K562 (cell line): Measurements from ENCODE around the gene KPRP. TPM values are rescaled to one million over a fixed set of nuclear protein-coding genes. Genes with fewer than 3 reads are reported as not detected.

Source experiments
- ATAC-seq: fragments of 200-7000 bp; cut with Tn5 transposase; 3 replicates; pipeline ENCODE4 v1.9.1; 2020; ENCODE audit warnings: moderate library complexity
- BruUV-seq: library from RNA; stranded (reverse); fragments of 400-500 nt; replicated peaks from 2 replicates; lab custom pipeline; 2021; lab: Mats Ljungman, UMichigan
- CTCF ChIA-PET: fragments of 300-600 bp; formaldehyde crosslinking; extraction: SDS; loops from one replicate; lab custom pipeline; 2021; ENCODE audit warnings: low intra/inter-chr PET ratio; lab: Yijun Ruan, JAX
- POLR2A ChIA-PET: fragments of 300-600, 350-650 bp; sonication (Branson Sonifier 250); formaldehyde crosslinking; extraction: SDS; loops from one replicate; lab custom pipeline; 2021; ENCODE audit warnings: antibody characterized with exemption, inconsistent platforms; lab: Yijun Ruan, JAX
- DNase-seq, 4 experiments: peaks; one replicate each; pipeline versions ENCODE4 v3.0.0 to v3.0.0-alpha.2; 2011 to 2018; ENCODE audit warnings: low spot score in 3 of 4, mixed read lengths in 3 of 4; ENCODE audit errors: extremely low read depth in 1 of 4
- FAIRE-seq: peaks from 2 replicates; lab custom pipeline; 2011; peaks lifted over from hg19 to GRCh38; lab: Jason Lieb, UNC
- H2AFZ ChIP-seq: 2 replicates; pipeline ENCODE4 v1.6.0; 2011; ENCODE audit warnings: low read depth, low read length, control low read depth, inconsistent platforms
- H3K27ac ChIP-seq: fragments of 200-600 bp; 3 replicates; pipeline ENCODE4 v1.8.0; 2011; ENCODE audit warnings: low read depth, mild to moderate bottlenecking, control low read depth, inconsistent platforms, low read length, moderate library complexity, mixed read lengths; ENCODE audit errors: extremely low read depth
- H3K27me3 ChIP-seq, 2 experiments: fragments of 300-600 bp in 1 of 2; 2 replicates in 1 of 2; 3 replicates in 1 of 2; pipeline versions ENCODE4 v1.6.0 to v1.8.0; 2011; ENCODE audit warnings: inconsistent platforms in 2 of 2, low read length in 2 of 2, mild to moderate bottlenecking in 1 of 2, mixed read lengths in 1 of 2, moderate library complexity in 1 of 2; ENCODE audit not compliant: control insufficient read depth in 2 of 2, insufficient read depth in 2 of 2
- H3K36me3 ChIP-seq: fragments of 300-600 bp; 3 replicates; pipeline ENCODE4 v1.8.0; 2011; ENCODE audit warnings: mild to moderate bottlenecking, low read length, inconsistent platforms; ENCODE audit not compliant: control insufficient read depth, insufficient read depth
- H3K4me1 ChIP-seq, 2 experiments: fragments of 200-600 bp in 1 of 2; replicated peaks in 1 of 2; 2 replicates in 1 of 2; 3 replicates in 1 of 2; pipeline versions ENCODE4 v1.5.1 to v1.8.0; 2011; ENCODE audit warnings: inconsistent platforms in 2 of 2, low read length in 2 of 2, mild to moderate bottlenecking in 1 of 2, mixed read lengths in 1 of 2, moderate library complexity in 1 of 2; ENCODE audit not compliant: control insufficient read depth in 2 of 2, insufficient read depth in 2 of 2
- H3K4me2 ChIP-seq: 2 replicates; pipeline ENCODE4 v1.6.1; 2011; ENCODE audit warnings: low read length, control low read depth, inconsistent platforms, mixed read lengths; ENCODE audit not compliant: insufficient read depth
- H3K4me3 ChIP-seq: fragments of 200-600 bp; sonication (generic), shearing (Covaris generic); 2 replicates; pipeline ENCODE4 v1.5.1; 2016; ENCODE audit warnings: control low read depth, inconsistent platforms
- H3K79me2 ChIP-seq: fragments of 200-600 bp; 3 replicates; pipeline ENCODE4 v1.8.0; 2011; ENCODE audit warnings: low read length, inconsistent platforms; ENCODE audit not compliant: control insufficient read depth, insufficient read depth
- H3K9ac ChIP-seq, 2 experiments: 2 replicates each; pipeline versions ENCODE4 v1.6.0 to v1.6.1; 2011; ENCODE audit warnings: low read depth in 2 of 2, low read length in 2 of 2, control low read depth in 1 of 2, inconsistent platforms in 1 of 2, mild to moderate bottlenecking in 1 of 2, mixed read lengths in 1 of 2; ENCODE audit not compliant: insufficient read depth in 1 of 2
- H3K9me1 ChIP-seq: one replicate; pipeline ENCODE4 v1.6.0; 2011; ENCODE audit warnings: inconsistent platforms, mild to moderate bottlenecking, low read length, moderate library complexity; ENCODE audit not compliant: control insufficient read depth, insufficient read depth
- H3K9me3 ChIP-seq: replicated peaks from 2 replicates; pipeline ENCODE4 v1.5.1; 2011; ENCODE audit warnings: low read depth, low read length, inconsistent platforms; ENCODE audit not compliant: control insufficient read depth, insufficient read depth
- H4K20me1 ChIP-seq: replicated peaks from 2 replicates; pipeline ENCODE4 v1.6.1; 2011; ENCODE audit warnings: low read length, inconsistent platforms, mixed read lengths; ENCODE audit not compliant: control insufficient read depth, insufficient read depth
- GATAD2A ChIP-seq: fragments of 450-650 bp; IDR thresholded peaks from 2 replicates; pipeline ENCODE4 v1.6.1; 2017
- HDAC6 ChIP-seq: IDR thresholded peaks from 2 replicates; pipeline ENCODE4 v1.6.1; 2012; ENCODE audit warnings: low read depth, mild to moderate bottlenecking, control low read depth, inconsistent platforms, low read length, moderate library complexity
- HNRNPUL1 ChIP-seq: fragments of 200-400 bp; formaldehyde crosslinking; IDR thresholded peaks from 2 replicates; pipeline ENCODE4 v1.6.1; 2017; ENCODE audit warnings: low read length
- NCOR1 ChIP-seq: fragments of 450-650 bp; IDR thresholded peaks from 2 replicates; pipeline ENCODE4 v1.6.1; 2016; ENCODE audit warnings: mild to moderate bottlenecking, moderate library complexity
- SMAD1 ChIP-seq: fragments of 150-350 bp; IDR thresholded peaks from 2 replicates; pipeline ENCODE4 v1.6.1; 2014; ENCODE audit warnings: low read length, low read depth; ENCODE audit not compliant: partially characterized antibody
- SMAD3 ChIP-seq: fragments of 450-650 bp; formaldehyde crosslinking; conservative IDR thresholded peaks from 2 replicates; pipeline ENCODE4 v1.4.0; 2020; ENCODE audit warnings: mild to moderate bottlenecking
- SRF ChIP-seq, 2 experiments: fragments of 250-450, 450-650 bp in 1 of 2; sonication (Bioruptor Pico) in 1 of 2; sonication (generic) in 1 of 2; formaldehyde crosslinking; IDR thresholded peaks; 2 replicates each; pipeline versions ENCODE4 v1.5.0 to v1.5.1; 2020 to 2022; ENCODE audit warnings: mild to moderate bottlenecking in 1 of 2, missing genetic modification reagents in 1 of 2
- TEAD1 ChIP-seq, 2 experiments: fragments of 450-650 bp in 1 of 2; sonication (generic) in 1 of 2; formaldehyde crosslinking; IDR thresholded peaks; 2 replicates each; pipeline versions ENCODE4 v1.4.0 to v1.8.0; 2020 to 2022; ENCODE audit warnings: mild to moderate bottlenecking in 2 of 2, missing genetic modification reagents in 1 of 2
- ZNF217 ChIP-seq: sonication (generic); formaldehyde crosslinking; IDR thresholded peaks from 2 replicates; pipeline ENCODE4 v1.8.0; 2022; ENCODE audit warnings: mild to moderate bottlenecking, missing genetic modification reagents
- ZNF408 ChIP-seq: fragments of 250-450 bp; sonication (Bioruptor Pico); IDR thresholded peaks from 2 replicates; pipeline ENCODE4 v1.4.0; 2020; ENCODE audit warnings: low read depth, mild to moderate bottlenecking, moderate library complexity
- in situ Hi-C: fragments of 300-500 bp; cut with MboI; formaldehyde crosslinking; loops from 4 replicates; pipeline ENCODE4 v1.15.0; 2018; ENCODE audit warnings: inconsistent platforms, mixed read lengths
- intact Hi-C: fragments of 100-400 bp; cut with micrococcal nuclease; formaldehyde crosslinking; loops from 2 replicates; pipeline ENCODE4 v1.14.2; 2022
- polyA plus RNA-seq, 8 experiments: library from polyadenylated mRNA; depleted of rRNA in 4 of 8; stranded (reverse) in 5 of 8; unstranded in 3 of 8; fragments of >200 nt; fragmentation: Nextera tagmentation in 2 of 8; fragmentation: Illumina TruSeq in 1 of 8; extraction: Ambion mirVana in 2 of 8; extraction: Trizol in 1 of 8; gene quantifications; 2 replicates each; pipeline versions ENCODE4 v1.2.1 to v1.2.3, GENCODE V29; 2011 to 2014; ENCODE audit warnings: inconsistent platforms in 1 of 8, missing spikeins in 1 of 8
- total RNA-seq, 7 experiments: library from RNA; depleted of rRNA in 6 of 7; stranded (reverse); fragments of >200 nt in 6 of 7; fragmentation: Illumina TruSeq in 2 of 7; extraction: Trizol in 2 of 7; gene quantifications; 2 replicates each; pipeline versions ENCODE4 v1.2.1 to v1.2.3, GENCODE V29; 2011 to 2021; ENCODE audit warnings: low replicate concordance in 1 of 7
- TF ChIP-seq, protein P1 (sequence below): fragments of 250-450 bp; sonication (Bioruptor Pico); IDR thresholded peaks from 2 replicates; pipeline ENCODE4 v1.8.0; 2022; ENCODE audit warnings: moderate library complexity, mild to moderate bottlenecking, inconsistent platforms
- TF ChIP-seq, protein P2 (sequence below): fragments of 250-450 bp; sonication (Bioruptor Pico); IDR thresholded peaks from 2 replicates; pipeline ENCODE4 v1.9.0; 2021; ENCODE audit warnings: mild to moderate bottlenecking

The KPRP gene
- total and polyA plus RNA-seq, 9 of the 15 experiments (the other 6 are each of a cell fraction or from before 2014, with no cell fraction given) = not detected

DNA sequence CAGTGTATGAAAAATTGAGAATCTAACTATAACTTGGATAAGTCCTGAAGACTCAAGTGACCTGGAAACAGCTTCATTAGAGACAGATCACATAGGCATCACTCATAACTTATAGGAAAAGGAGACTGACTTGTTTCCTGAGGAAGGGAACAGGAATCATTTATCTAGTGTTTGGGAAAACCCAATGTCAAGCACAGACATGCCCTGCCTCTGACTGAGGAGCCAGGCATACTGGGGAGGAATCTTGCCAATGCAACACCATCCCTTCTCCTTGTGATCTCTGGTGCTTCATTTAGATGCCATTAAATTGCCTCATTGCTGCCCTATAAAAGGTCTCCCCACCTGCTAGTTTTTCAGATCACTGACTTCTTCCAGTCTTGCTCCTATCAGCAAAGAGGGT lies 39.6 kb upstream of the KPRP start:
- no TSS peak for BruUV-seq
- Histone ChIP-seq H3K9me1 (no peaks in the 10 kb centered on the region), H3K4me3 (no peak overlapping the region), H3K79me2 (no peaks in the 10 kb centered on the region), H4K20me1 (no peaks in the 10 kb centered on the region), H3K4me2 (no peak overlapping the region), H2AFZ (no peak overlapping the region), H3K36me3 (no peaks in the 10 kb centered on the region), H3K9ac (no peak overlapping the region), H3K27ac (no peak overlapping the region), H3K4me1 (no peaks in the 10 kb centered on the region), H3K27me3 (no peaks in the 10 kb centered on the region), H3K9me3 (no peaks in the 10 kb centered on the region)
- in situ Hi-C loops = no loop called here
- POLR2A ChIA-PET = no interaction called here
- intact Hi-C loops = no loop called here
- DNase-seq (no peak), FAIRE-seq (no peak), ATAC-seq (no peak)
- CTCF ChIA-PET = no interaction called here
- no peak for TF ChIP-seq ZNF217 (CRISPR knock-in tag)

- no peaks in the 10 kb centered on the region for H3K36me3 ChIP-seq
- H3K27ac ChIP-seq = no peak overlapping the region
- BruUV-seq = no TSS peak
- no peak for FAIRE-seq
- no peaks in the 10 kb centered on the region for H3K9me1 ChIP-seq
- no peak for ATAC-seq
- CTCF ChIA-PET = no interaction called here
- H3K4me1 ChIP-seq = no peaks in the 10 kb centered on the region
- intact Hi-C loops (no loop called here), in situ Hi-C loops (no loop called here)
- H2AFZ ChIP-seq = no peak overlapping the region
- H3K4me2 ChIP-seq = no peak overlapping the region
- POLR2A ChIA-PET = no interaction called here
- H3K4me3 ChIP-seq = no peak overlapping the region
- H3K9me3 ChIP-seq = no peaks in the 10 kb centered on the region
- no peaks in the 10 kb centered on the region for H3K27me3 ChIP-seq
- H3K79me2 ChIP-seq = no peaks in the 10 kb centered on the region
- H4K20me1 ChIP-seq = peaks cover 6% of the 10 kb centered on the region; the same call in 1 of the 2 replicates
- no peak overlapping the region for H3K9ac ChIP-seq
- no peak for DNase-seq
- TF ChIP-seq HNRNPUL1 = no peak
- TF ChIP-seq, protein P1, sequence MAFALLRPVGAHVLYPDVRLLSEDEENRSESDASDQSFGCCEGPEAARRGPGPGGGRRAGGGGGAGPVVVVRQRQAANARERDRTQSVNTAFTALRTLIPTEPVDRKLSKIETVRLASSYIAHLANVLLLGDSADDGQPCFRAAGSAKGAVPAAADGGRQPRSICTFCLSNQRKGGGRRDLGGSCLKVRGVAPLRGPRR (CRISPR knock-in tag) = no peak
- no peak for TF ChIP-seq SMAD1
- TF ChIP-seq SRF (CRISPR knock-in tag; IDR thresholded peaks at IDR 0.05) = no peak
- no peak for TF ChIP-seq GATAD2A
- TF ChIP-seq, protein P2, sequence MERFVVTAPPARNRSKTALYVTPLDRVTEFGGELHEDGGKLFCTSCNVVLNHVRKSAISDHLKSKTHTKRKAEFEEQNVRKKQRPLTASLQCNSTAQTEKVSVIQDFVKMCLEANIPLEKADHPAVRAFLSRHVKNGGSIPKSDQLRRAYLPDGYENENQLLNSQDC = no peak
- no peak for TF ChIP-seq HDAC6
- no peak for TF ChIP-seq ZNF408 (CRISPR knock-in tag)
- TF ChIP-seq NCOR1 = no peak
- TF ChIP-seq SMAD3 (CRISPR knock-in tag) = no peak
- no peak for TF ChIP-seq TEAD1 (CRISPR knock-in tag; IDR thresholded peaks at IDR 0.05)
These were observed 32.6 kb upstream of the KPRP start for GRCh38 chr1:152725261-152725660.
